ENCODE results near the gene SLC22A13.

- TF ChIP-seq TEAD4 (IDR thresholded peaks at IDR 0.05; ENCODE audit: low read length) (no peak), TEAD4 (CRISPR knock-in tag; IDR thresholded peaks at IDR 0.05; ENCODE audit: borderline replicate concordance) (no peak), POLR2H (tag; IDR thresholded peaks at IDR 0.05; ENCODE audit: low read depth) (no peak), NR2F6 (CRISPR knock-in tag; IDR thresholded peaks at IDR 0.05) (no peak), CHD1 (IDR thresholded peaks at IDR 0.05; ENCODE audit: low read length) (no peak), MEF2A (IDR thresholded peaks at IDR 0.05; ENCODE audit: control insufficient read depth, low read depth, low read length) (no peak), NFIC (IDR thresholded peaks at IDR 0.05) (no peak)
- TF ChIP-seq, protein P1, sequence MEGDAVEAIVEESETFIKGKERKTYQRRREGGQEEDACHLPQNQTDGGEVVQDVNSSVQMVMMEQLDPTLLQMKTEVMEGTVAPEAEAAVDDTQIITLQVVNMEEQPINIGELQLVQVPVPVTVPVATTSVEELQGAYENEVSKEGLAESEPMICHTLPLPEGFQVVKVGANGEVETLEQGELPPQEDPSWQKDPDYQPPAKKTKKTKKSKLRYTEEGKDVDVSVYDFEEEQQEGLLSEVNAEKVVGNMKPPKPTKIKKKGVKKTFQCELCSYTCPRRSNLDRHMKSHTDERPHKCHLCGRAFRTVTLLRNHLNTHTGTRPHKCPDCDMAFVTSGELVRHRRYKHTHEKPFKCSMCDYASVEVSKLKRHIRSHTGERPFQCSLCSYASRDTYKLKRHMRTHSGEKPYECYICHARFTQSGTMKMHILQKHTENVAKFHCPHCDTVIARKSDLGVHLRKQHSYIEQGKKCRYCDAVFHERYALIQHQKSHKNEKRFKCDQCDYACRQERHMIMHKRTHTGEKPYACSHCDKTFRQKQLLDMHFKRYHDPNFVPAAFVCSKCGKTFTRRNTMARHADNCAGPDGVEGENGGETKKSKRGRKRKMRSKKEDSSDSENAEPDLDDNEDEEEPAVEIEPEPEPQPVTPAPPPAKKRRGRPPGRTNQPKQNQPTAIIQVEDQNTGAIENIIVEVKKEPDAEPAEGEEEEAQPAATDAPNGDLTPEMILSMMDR (IDR thresholded peaks at IDR 0.05 in 2 of 3, conservative IDR thresholded peaks at IDR 0.05 in 1 of 3; ENCODE audit: insufficient read depth in 2 of 3, low read depth in 1 of 3, low read length in 3 of 3), result no peak
Measured at GRCh38 chr3:38278841-38279240, 13.2 kb downstream of the SLC22A13 start.

All from K562 (cell line).